WTC11 (cell line): ENCODE measurements around the gene ATOX1.

Source experiments
- ATF1 ChIP-seq: sonication (generic); formaldehyde crosslinking; IDR thresholded peaks from 2 replicates; pipeline ENCODE4 v1.8.1; 2023; ENCODE audit warnings: mild to moderate bottlenecking, moderate library complexity, missing genetic modification reagents
- CREB1 ChIP-seq: sonication (generic); formaldehyde crosslinking; IDR thresholded peaks from 2 replicates; pipeline ENCODE4 v1.8.0; 2023; ENCODE audit warnings: mild to moderate bottlenecking, missing genetic modification reagents
- FOXP1 ChIP-seq: sonication (generic); formaldehyde crosslinking; IDR thresholded peaks from 2 replicates; pipeline ENCODE4 v1.8.0; 2022; ENCODE audit warnings: missing genetic modification reagents, mild to moderate bottlenecking, moderate library complexity, borderline replicate concordance
- JUN ChIP-seq: sonication (generic); formaldehyde crosslinking; IDR thresholded peaks from 2 replicates; pipeline ENCODE4 v1.8.0; 2023; ENCODE audit warnings: mild to moderate bottlenecking, missing genetic modification reagents
- PRRX2 ChIP-seq: fragments of 250-450 bp; sonication (Bioruptor Pico); IDR thresholded peaks from 2 replicates; pipeline ENCODE4 v1.8.0; 2021; ENCODE audit warnings: mild to moderate bottlenecking
- RELA ChIP-seq: sonication (generic); formaldehyde crosslinking; IDR thresholded peaks from 2 replicates; pipeline ENCODE4 v1.8.1; 2022; ENCODE audit warnings: missing genetic modification reagents, mild to moderate bottlenecking, borderline replicate concordance
- STAT6 ChIP-seq: sonication (generic); formaldehyde crosslinking; conservative IDR thresholded peaks from 2 replicates; pipeline ENCODE4 v1.8.1; 2023; ENCODE audit warnings: mild to moderate bottlenecking, low read depth, missing genetic modification reagents, moderate library complexity
- TF ChIP-seq, protein P1 (sequence below): fragments of 200-600 bp; IDR thresholded peaks from 2 replicates; pipeline ENCODE4 v1.8.0; 2022; ENCODE audit warnings: antibody characterized with exemption
- TF ChIP-seq, protein P2 (sequence below): sonication (generic); formaldehyde crosslinking; IDR thresholded peaks from 2 replicates; pipeline ENCODE4 v1.8.1; 2022; ENCODE audit warnings: low read depth, missing genetic modification reagents, borderline replicate concordance
- TF ChIP-seq, protein P3 (sequence below): sonication (generic); formaldehyde crosslinking; IDR thresholded peaks from 2 replicates; pipeline ENCODE4 v1.8.0; 2022; ENCODE audit warnings: mild to moderate bottlenecking, missing genetic modification reagents
- TF ChIP-seq, protein P4 (sequence below): sonication (generic); formaldehyde crosslinking; IDR thresholded peaks from 2 replicates; pipeline ENCODE4 v1.8.0; 2022; ENCODE audit warnings: mild to moderate bottlenecking, missing genetic modification reagents
- TF ChIP-seq, protein P5 (sequence below): sonication (generic); formaldehyde crosslinking; IDR thresholded peaks from 2 replicates; pipeline ENCODE4 v1.8.0; 2022; ENCODE audit warnings: mild to moderate bottlenecking, missing genetic modification reagents

- TF ChIP-seq FOXP1 (CRISPR knock-in tag), result no peak
- TF ChIP-seq, protein P1, sequence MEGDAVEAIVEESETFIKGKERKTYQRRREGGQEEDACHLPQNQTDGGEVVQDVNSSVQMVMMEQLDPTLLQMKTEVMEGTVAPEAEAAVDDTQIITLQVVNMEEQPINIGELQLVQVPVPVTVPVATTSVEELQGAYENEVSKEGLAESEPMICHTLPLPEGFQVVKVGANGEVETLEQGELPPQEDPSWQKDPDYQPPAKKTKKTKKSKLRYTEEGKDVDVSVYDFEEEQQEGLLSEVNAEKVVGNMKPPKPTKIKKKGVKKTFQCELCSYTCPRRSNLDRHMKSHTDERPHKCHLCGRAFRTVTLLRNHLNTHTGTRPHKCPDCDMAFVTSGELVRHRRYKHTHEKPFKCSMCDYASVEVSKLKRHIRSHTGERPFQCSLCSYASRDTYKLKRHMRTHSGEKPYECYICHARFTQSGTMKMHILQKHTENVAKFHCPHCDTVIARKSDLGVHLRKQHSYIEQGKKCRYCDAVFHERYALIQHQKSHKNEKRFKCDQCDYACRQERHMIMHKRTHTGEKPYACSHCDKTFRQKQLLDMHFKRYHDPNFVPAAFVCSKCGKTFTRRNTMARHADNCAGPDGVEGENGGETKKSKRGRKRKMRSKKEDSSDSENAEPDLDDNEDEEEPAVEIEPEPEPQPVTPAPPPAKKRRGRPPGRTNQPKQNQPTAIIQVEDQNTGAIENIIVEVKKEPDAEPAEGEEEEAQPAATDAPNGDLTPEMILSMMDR, result no peak
- TF ChIP-seq RELA (CRISPR knock-in tag), result no peak
- TF ChIP-seq ATF1 (CRISPR knock-in tag), result no peak
- TF ChIP-seq, protein P2, sequence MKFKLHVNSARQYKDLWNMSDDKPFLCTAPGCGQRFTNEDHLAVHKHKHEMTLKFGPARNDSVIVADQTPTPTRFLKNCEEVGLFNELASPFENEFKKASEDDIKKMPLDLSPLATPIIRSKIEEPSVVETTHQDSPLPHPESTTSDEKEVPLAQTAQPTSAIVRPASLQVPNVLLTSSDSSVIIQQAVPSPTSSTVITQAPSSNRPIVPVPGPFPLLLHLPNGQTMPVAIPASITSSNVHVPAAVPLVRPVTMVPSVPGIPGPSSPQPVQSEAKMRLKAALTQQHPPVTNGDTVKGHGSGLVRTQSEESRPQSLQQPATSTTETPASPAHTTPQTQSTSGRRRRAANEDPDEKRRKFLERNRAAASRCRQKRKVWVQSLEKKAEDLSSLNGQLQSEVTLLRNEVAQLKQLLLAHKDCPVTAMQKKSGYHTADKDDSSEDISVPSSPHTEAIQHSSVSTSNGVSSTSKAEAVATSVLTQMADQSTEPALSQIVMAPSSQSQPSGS (CRISPR knock-in tag), result no peak
- no peak for TF ChIP-seq CREB1 (CRISPR knock-in tag)
- TF ChIP-seq, protein P3, sequence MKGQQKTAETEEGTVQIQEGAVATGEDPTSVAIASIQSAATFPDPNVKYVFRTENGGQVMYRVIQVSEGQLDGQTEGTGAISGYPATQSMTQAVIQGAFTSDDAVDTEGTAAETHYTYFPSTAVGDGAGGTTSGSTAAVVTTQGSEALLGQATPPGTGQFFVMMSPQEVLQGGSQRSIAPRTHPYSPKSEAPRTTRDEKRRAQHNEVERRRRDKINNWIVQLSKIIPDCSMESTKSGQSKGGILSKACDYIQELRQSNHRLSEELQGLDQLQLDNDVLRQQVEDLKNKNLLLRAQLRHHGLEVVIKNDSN (CRISPR knock-in tag), result no peak
- TF ChIP-seq, protein P4, sequence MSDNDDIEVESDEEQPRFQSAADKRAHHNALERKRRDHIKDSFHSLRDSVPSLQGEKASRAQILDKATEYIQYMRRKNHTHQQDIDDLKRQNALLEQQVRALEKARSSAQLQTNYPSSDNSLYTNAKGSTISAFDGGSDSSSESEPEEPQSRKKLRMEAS (CRISPR knock-in tag), result no peak
- no peak for TF ChIP-seq PRRX2 (CRISPR knock-in tag)
- TF ChIP-seq JUN (CRISPR knock-in tag), result no peak
- TF ChIP-seq, protein P5, sequence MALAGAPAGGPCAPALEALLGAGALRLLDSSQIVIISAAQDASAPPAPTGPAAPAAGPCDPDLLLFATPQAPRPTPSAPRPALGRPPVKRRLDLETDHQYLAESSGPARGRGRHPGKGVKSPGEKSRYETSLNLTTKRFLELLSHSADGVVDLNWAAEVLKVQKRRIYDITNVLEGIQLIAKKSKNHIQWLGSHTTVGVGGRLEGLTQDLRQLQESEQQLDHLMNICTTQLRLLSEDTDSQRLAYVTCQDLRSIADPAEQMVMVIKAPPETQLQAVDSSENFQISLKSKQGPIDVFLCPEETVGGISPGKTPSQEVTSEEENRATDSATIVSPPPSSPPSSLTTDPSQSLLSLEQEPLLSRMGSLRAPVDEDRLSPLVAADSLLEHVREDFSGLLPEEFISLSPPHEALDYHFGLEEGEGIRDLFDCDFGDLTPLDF (CRISPR knock-in tag), result no peak
- no peak for TF ChIP-seq STAT6
Observed at GRCh38 chr5:151787817-151788216, 29.4 kb upstream of the ATOX1 start.
